ENCODE data around the gene ZKSCAN4.

Gene ZKSCAN4

DNA sequence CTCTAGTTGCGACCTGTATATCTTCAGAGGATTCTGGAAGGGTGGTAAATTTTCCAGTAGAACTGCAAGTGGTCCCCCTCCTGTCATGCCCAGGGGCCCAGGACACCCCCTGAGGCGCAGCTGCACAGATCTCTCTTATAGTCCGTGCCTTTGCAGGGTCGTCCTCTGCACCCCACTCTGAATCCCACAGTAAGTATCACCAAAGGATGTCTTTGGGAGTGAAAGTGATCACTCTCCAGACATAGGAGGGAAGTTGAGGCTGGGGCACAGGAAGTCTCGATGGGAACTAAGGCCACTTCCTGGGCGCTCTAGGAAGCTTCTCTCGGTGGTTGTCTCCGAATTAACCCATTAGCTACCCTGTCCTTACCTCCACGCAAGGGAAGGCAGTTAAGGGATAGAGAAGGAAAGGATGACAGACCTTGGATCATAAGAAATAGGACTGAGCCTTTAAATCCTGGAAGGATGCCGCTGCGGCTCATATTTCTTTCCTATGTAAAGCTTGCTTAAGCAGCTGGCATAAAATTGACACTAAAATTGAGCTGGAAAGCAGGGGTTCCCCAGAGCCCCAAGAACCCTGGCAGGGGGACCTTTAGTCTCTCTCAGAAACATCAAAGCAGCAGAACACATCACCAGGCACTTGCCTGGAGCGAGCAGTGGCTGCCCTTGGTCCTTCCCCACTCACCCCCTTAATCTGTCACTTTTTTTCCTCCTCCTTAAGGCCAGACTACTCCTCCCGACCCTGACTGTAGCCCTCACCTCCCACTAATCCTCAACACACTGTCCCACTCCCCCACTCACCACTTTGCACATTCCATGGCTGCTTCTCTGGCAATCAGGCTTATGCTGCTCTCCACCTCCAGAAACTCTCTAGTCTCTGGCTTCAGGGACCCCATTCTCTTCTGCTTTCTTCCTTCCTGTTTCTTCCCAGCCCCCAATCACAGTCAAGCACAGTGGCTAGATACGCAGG is at the start of gene ZKSCAN4:
Gene ZKSCAN4, minus strand, starts transcription at position 261 of the 967 bp plus-strand sequence. CDS start 289 bp downstream, outside the sequence.
- peak; percentile 79 for DNase-seq

DNA sequence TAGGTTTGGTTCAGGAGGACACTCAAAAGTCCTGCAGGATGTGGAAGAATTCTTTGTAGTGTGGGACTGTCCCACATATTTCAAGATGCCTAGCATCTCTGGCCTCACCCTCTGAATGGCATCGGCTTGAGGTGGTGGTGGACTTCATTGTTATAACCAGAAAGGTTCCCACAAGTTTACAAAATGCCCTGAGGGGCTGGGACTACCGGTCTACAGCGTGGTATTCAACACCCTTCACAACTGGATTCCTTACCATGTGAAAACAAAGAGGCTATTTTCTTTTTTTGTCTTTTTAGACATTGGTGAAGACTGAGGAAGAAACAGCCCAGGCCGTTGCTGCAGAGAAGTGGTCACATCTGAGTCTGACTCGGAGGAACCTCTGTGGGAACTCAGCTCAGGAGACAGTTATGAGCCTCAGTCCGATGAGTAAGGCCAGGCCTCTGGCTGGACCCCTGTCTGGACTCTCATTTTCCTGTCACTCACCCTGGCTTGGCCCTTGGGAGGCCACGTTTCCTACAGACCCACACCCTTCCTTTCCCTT is 44.5 kb upstream of the ZKSCAN4 start:
- DNase-seq, result no peak

DNA sequence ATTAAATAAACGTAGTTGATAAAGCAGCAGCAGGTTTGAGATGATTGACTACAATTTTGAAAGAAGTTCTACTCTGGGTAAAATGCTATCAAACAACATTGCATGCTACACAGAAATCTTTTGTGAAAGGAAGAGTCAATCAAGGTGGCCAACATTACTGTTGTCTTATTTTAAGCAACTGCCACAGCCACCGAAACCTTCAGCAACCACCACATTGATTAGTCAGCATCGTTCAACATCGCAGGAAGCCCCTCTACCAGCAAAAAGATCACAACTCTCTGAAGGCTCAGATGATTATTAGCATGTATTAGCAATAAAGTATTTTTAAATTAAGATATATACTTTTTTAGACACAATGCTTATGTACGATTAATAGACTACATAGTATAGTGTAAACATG is 43.3 kb upstream of the ZKSCAN4 start:
- DNase-seq, result no peak

DNA sequence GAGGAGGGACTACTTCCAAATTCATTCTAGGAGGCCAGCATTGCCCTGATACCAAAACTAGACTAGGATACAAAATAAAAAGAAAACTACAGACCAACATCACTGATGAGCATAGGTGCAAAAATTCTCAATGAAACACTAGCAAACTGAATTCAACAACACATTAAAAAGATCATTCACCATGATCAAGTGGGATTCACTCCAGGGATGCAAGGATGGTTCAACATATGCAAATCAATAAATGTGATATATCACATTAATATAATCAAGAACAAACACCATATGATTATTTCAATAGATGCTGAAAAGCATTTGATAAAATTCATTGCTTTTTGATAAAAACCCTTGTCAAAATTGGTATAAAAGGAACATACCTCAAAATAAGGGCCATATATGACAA is 39.5 kb upstream of the ZKSCAN4 start:
- DNase-seq, result no peak

DNA sequence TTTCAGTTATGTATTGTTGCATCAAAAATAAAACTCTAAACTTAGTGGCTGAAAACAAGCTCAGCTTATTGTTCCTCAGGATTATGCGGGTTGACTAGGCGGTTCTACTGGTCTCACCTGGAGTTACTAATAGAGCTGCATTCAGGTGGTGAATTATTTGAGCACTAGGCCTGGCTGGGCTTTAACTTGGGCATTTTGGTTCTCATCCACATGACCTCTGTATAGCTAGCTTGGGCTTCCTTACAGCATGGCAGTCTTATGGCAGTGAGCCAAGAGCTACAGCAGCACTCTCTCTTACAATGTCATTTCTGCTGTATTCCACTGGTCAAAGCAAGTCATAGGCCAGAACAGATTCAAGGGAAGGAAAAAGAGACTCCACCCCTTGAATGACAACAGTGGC is 30.9 kb upstream of the ZKSCAN4 start:
- no peak for DNase-seq

DNA sequence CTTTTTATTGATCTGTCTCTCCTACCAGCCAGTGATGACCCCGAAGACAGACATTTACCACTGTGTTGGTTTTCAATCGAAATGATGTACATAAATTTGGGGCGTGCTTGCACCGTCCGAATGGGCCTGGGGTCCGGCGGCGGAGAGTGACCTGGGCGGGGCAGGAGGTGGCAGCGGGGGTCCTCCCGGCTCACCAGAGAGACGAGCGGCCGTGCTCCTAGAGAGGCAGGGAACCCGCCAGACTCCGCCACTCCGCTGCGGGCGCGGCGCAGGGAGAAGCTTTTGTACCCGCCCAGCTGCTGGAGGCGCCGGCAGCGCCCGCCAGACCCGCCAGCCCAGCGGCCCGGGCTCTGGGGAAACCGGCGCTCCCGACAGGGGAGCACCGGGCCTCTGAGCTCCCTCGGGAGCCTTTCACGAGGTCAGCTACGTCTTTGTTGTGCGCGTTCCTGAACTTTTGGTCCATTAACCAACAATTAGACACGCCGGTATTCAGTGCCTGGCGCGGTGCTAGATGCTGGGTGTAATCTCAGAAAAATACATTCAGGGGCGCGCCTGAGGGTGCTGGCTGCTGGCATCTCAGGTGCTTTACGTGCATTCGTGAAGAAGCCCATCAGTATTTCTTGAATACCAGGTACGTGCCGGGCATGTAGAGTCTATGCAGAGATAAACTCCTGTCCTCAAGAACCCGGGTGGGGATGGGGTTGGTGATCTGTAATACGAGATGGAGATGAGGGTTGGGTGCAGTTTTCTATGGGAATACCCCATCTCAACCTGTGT is 29.4 kb upstream of the ZKSCAN4 start, which contains the start of gene PGBD1:
Gene PGBD1, plus strand, starts transcription at position 285 of the 777 bp plus-strand sequence. CDS start 2,242 bp downstream, outside the sequence.
- peak; percentile 69 for DNase-seq

DNA sequence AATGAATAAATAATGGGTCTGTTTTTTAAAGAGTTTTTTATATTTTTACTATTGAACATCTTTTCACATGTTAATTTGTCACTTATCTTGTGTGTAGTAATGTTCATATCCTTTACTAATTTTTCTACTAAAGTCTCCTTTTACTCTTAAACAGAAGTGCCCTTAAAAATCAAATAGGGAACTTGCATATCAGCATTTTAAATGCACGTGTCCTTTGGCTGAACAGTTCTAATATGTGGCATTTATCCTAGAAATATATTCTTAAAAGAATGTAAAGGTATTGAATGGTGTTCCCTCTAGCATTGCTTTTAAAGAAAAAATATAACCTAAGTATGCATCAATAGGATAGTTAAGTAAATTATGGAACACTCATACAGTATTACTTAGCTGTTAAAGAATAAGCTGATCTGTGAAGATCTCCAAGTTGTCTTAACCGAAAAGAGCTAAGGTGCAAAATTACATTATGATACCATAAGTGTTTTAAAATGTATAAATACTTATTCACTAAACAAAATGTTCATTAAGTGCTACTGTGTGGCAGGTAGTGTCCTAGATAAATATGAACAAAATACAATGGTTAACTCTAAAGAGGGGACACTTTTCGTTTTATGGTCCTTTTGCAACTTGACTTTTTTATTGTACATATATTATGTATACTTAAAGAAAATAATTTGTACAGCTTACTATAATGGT is 28.7 kb upstream of the ZKSCAN4 start:
- no peak for DNase-seq

DNA sequence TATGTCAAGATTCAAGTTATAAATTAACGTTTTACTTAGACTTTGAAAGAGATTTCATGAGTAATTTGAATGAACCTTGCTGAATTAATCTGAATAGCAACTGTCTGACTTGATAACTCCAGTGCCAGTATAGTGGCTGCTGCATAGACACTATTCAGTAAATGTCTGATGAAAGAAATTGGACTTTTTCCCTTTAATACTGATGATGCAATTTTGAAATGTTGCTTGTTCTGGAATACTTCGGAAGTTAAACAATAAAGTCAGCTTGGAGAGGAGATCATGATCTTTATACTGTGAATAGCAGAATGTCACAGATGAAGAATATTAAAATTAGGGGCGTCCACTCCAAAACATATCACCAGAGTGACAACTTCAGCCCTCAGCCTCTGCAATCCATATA is 25.7 kb upstream of the ZKSCAN4 start:
- DNase-seq, result no peak

DNA sequence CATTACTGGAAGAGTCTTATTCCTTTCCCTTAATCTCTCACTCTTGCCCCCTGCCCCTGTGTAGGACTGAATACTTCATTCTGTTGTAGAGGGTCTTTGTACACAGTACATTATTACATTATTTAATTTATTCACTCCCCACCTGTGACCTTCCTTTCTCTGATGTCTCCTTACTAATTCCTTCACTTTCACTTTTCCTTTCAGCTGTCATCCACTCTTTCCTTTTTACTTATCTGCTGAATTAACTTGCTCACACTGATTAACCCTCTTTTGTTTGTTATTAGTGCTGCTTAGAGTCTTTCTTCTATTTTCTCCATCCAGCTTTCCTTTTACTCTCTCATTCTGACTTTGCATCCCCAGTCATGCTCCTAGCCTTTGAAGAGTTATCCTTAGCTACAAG is 22.8 kb upstream of the ZKSCAN4 start:
- DNase-seq, result no peak

DNA sequence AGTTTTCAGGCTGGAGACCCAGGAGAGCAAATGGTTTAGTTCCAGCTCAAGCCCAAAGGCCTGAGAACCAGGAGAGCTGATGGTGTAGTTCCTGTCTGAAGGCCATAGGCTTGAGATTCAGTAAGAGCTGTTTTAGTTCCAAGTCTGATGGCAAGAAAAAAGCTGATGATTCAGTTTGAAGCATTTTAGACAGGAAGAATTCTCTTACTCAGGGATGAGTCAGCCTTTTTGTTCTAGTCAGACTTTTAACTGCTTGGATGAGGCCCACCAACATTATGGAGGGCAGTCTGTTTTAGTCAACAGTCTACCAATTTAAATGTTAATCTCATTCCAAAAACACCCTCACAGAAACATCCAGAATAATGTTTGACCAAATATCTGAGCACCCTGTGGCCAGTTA is 17.4 kb upstream of the ZKSCAN4 start:
- DNase-seq, result no peak

DNA sequence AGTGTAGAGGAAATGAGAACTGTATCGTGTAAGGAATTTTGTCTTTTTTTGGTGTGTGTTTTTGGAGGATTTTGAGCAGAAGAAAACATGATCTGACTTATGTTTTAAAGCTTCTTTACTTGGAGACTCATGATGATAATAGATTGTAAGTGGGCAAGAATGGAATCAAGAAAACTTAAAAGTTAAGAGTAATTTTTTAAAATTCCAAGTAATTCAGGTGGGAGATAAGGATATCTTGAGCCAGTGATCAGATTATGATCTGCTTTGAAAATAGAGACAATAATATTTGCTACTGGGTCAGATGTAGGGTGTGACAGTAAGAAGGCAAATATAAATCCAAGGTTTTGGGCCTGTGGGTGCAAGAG is 15.6 kb upstream of the ZKSCAN4 start:
- DNase-seq, result no peak

DNA sequence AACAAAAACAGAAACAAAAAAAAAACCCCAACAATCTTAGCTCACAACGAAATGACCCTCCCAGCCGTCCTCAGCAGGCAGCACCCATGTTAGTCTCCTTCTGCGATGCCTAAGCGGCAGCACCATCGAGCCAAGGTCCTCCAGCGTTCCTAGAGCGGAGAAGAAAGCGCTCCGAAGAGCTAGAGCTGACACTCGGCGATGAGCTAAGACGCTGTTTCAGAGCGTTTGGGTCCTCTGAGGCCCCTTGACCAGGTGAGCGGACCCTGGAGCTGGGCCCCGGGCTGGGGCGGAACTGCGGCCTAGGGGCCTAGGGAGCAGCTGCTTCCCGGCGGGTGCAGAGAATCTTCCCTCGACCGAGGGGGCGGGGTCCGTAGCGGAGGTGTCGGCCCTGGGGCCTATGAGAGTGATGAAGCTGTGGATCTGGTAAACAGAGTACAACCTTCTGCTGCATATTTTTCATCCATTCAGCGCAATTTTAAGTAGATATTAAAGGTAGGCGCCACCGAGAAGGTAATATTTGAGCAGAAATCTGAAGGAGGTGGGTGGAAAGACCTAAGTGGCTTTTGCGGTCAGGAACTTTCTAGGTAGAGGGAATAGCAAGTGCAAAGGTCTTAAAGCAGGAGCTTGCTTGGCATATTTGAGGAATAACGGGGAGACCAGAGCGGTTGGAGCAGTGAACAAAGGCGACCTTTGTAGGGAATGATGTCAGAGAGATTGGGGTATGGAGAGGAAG is 15.1 kb upstream of the ZKSCAN4 start, which contains the start of gene ZSCAN26:
Gene ZSCAN26, plus strand, starts transcription at position 182 of the 733 bp plus-strand sequence. CDS start 4,777 bp downstream, outside the sequence.
- peak; percentile 87 for DNase-seq

DNA sequence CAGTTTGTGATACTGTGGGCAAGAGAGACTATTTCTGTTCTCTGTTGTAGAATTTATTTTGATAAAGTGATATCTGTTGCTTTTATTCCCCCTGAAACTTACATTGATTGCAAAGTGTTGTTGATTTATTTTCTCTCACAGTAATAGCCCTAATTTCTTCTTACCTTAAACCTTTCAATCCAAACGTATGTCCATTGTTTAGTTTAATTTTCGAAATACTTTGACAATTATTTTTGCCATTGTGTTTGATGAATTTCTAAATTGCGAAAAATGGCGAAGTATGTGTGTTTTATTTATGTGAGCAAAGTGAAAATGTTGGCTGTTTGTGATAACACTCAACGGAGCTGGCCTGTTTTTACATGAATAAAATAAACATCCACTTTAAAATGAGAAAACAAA is 14.5 kb upstream of the ZKSCAN4 start:
- DNase-seq, result no peak

DNA sequence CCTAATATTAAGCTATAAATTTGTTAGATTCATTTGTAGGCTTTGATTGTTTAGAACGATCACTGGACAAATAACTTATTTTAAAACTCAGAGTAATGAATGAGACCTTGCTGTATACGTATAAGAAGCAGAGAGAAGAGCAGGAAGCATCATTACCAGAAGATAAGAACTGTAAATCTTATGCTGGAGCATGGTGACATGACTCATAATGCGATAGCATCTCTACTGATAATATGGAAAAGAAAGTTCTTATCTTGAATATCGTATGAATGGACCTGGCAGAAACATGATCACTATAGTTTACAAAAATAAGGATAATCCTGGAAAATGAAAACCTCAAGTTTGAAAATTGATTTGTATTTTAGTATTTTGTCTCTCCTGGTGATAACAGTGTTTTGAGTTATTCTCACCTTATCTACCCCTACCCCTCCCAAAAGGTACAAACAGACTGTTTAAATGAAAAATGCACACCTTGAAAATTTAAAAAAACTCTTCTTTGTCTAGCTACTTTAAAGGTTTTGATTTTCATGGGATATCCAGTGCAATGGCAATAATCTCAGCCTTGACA is 12.8 kb upstream of the ZKSCAN4 start:
- no peak for DNase-seq

DNA sequence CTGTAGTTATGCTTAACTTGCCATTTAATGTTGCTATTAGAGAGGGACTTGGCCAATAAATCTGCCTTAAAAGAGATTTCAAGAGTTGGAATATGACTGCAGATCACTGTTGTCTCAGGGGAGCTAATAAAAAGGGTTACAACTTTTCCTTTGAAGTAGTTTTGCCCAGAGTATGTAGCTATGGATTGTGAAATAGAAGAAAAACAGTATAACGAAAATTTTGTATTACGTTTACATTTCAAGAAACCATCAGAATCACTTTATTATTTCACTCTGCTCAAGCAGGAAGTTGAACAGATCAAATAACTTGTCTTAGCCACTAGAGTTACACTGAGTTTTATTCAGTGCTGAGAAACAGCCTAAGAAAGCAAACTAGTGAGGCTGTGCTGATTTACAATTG is 11.9 kb upstream of the ZKSCAN4 start:
- DNase-seq, result no peak

DNA sequence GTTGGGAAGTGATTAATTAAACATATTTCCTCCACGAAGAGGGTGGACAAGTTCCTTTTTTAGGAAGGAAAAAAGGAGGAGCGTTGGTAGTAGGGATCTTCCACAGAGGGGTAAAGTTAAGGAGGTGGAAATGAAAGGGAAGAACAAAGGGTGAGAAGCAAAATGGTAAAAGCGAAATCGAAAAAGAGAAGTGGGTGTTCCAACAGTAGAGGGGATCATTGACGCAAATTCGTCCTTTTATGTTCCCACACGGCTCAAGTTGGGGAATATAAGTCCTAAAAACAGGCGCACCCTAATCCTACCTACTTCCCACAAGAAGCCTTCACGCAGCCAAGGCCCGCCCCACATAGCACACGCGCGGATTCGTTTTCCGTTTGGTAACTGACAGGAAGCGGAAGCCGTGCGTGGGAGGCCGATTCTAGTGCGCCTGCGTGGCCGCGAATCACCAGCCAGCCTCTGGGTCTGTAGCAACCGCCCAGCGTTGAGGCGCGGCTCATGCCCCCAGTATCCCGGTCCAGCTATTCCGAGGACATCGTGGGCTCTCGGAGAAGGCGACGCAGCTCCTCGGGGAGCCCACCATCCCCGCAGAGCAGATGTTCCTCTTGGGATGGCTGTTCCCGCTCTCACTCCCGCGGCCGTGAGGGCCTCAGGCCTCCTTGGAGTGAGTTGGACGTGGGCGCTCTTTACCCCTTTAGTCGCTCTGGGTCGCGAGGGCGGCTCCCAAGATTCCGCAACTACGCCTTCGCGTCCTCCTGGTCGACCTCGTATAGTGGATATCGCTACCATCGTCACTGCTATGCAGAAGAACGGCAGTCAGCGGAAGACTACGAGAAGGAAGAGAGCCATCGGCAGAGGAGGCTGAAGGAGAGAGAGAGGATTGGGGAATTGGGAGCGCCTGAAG is 7.1 kb upstream of the ZKSCAN4 start, which contains the start of gene NKAPL:
Gene NKAPL, plus strand, starts transcription at position 421 of the 901 bp plus-strand sequence. Its CDS starts 75 bp downstream, at position 496.
- DNase-seq, result no peak

DNA sequence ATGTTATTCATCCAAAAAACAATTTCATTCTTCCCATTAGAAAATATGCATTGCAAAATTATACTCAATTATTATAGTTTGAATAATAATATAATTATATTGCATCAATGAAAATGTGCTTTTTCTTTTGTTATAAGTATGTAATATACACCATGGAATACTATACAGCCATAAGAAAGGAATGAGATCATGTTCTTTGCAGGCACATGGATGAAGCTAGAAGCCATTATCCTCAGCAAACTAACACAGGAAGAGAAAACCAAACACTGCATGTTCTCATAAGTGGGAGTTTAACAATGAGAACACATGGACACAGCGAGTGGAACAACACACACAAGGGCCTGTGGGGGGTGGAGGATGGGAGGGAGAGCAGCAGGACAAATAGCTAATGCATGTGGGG is 5.0 kb upstream of the ZKSCAN4 start:
- no peak for DNase-seq

DNA sequence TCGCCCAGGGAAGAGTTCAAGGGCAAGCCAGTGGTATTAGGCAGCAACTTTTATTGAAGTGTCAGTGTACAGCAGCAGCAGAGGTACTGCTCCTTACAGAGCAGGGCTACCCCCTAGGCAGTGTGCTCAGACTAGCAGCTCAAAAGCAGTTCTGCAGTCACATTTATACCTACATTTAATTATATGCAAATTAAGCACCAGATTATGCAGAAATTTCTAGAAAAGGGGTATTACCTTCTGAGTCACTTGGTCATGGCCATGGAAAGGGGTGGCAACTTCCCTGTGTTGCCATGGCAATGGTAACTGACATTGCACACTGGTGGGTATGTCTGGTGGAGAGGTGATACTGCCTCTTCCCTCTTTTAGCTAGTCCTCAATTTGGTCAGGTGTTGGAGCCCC is 2.1 kb upstream of the ZKSCAN4 start:
- no peak for DNase-seq

DNA sequence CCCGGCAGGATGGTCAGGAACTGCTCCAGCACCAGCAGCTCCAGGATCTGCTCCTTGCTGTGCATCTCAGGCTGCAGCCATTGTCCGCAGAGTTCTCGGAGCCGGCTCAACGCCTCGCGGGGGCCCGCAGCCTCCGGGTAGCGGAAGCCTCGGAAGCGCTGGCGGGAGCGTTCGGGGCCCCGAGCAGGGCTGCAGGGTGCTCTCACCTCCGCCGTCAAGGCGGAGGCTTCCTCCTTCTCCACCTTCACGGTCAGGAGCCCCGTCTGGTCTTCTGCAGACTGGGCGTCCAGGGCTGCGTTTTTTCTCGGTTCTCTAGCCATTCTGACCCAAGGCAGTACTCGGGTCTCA is 434 bp downstream of the ZKSCAN4 start:
- DNase-seq, result no peak

DNA sequence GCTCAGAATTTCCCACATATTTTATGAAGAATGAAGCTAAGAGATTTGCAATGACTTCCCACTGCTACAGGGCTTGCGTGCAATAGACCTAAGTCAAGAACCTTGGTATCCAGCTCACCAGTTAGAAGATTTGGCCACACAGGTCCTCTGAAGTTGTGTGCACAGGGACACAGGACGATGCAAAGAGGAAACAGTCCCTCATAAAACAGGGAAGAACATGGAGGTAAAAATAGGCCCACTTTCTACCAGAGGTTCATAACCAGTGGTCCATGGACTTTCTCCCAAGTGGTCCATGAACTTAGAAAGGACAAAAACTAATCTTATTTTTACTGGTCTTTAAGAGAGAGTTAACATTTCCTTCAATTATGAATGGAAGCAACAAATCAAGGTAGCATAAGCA is 1.3 kb downstream of the ZKSCAN4 start:
- no peak for DNase-seq

DNA sequence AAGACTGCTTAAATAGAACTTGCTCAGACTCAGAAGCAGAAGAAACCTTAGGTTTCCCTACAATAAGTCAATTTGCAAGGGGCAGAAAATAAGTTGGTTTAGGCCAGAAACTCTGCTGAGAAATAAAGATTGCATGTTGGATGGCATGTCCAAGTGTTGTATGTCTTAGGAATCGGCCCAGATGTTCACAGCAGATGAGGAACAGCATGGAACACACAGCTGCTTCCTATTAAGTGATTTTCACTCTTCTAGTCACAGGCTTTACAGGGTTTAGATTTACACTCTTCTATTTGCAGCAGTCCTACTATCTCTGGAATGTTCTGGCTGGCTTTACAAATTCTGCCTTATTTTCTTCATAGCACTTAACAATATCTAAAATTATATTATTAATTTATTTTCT is 3.2 kb downstream of the ZKSCAN4 start:
- DNase-seq, result no peak
